ENCODE data around the gene RNF41. TPM values are rescaled to one million over a fixed set of nuclear protein-coding genes. Genes with fewer than 3 reads are reported as not detected.
A peak's percentile ranks its signal among the peaks of the same experiment; 100 is the strongest.
"Not testable (repeated sequence)": the region's sequence is repeated elsewhere in the genome, so short reads cannot be mapped to it uniquely, and the experiment has no call there.

The RNF41 gene
- 42.5 and 73.0 TPM in 2 replicates for total RNA-seq

DNA sequence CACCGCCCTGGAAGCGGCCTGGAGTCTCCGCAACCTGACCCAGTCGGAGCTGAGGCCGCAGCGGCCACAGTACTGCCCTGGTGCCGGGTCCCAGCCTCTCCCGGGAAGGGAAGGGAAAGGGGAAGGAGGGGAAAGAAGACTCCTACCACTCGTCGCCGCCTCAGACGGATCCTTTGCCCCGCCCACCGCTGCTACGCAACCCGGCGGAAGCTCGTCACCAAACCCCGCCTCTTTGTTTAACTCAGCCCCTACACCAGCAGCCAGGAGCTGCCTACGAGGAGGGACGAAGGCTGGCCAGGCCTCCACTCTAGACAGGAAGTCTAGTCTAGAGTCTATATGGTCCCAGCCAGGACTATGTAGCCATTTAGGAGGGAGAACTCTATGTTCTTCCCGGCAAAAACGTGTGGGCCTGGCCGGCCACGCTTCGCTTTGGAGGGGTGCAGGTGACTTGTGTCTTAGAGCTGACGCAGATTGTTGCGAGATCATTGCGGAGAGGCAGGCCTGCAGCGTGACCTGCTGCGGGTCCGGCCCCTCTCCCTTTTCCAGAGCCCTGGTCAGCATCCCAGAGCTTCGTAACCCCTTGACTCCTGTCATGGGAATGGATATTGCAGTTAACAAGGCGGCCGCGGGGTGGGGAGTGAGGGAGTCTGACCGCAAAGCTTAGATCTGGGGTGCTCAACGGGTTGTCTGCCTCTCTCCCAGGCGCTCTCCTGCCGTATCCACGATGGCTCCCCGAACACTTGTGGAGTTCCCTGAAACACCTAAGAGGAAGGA lies at the start of gene RNF41:
Gene RNF41, minus strand, starts transcription at position 166 of the 774 bp plus-strand sequence. CDS start 7,875 bp downstream, outside the sequence.
- DNase-seq (ENCODE audit: low read depth in 2 of 2): peak; percentile 92 to 99

DNA sequence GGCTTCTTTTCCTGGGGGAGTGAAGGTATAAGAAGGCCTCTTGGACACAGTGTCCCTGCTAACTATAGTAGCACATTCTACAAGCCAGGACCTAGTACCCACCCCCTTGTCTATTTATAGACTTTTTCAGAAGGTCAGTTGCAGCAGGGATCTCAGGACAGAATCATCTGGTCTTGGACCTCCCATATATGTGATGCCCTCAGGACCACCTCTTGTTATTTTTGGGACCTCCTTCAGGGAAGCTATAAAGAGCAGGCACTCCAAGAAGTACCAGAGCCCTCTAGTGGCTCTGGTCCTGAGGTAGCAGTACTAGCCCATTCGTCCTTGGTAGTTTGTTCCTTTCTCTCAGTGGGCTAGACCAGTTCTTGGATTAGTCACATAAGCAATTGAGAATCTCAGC lies 49.3 kb upstream of the RNF41 start:
- peak in 1 of 2 donors; percentile 44 for DNase-seq (ENCODE audit: low read depth in 2 of 2)

DNA sequence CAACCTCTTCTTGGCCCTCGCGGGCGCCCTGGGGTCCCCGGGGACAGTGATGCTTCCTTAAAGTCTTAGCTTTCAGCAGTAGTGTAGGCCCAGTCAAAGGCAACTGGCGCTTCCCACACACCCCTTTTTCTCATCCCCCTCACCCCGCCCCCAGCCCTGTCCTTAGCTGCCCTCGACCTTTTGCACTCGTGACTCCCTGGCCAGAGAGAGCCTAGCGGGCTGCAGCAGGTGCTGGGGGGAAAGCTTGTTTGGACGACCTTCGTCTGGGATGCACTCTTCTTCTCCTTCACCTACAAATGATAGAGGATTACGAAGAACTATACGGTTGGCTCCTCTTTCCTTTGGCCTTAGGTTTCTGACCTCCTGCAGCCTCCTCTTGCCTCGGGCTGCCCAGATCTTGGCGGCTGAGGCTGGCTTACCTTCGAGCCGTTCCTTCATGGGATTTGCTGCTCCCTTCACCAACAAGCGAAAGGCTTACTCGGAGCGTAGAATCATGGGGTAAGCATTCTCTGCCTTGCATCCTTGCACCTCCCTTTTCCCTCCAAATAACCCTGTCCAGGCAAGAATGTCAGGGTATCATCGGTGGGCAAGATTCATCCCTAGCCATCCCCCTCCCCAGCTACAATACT lies 45.8 kb upstream of the RNF41 start:
- DNase-seq (ENCODE audit: low read depth in 2 of 2): no peak

DNA sequence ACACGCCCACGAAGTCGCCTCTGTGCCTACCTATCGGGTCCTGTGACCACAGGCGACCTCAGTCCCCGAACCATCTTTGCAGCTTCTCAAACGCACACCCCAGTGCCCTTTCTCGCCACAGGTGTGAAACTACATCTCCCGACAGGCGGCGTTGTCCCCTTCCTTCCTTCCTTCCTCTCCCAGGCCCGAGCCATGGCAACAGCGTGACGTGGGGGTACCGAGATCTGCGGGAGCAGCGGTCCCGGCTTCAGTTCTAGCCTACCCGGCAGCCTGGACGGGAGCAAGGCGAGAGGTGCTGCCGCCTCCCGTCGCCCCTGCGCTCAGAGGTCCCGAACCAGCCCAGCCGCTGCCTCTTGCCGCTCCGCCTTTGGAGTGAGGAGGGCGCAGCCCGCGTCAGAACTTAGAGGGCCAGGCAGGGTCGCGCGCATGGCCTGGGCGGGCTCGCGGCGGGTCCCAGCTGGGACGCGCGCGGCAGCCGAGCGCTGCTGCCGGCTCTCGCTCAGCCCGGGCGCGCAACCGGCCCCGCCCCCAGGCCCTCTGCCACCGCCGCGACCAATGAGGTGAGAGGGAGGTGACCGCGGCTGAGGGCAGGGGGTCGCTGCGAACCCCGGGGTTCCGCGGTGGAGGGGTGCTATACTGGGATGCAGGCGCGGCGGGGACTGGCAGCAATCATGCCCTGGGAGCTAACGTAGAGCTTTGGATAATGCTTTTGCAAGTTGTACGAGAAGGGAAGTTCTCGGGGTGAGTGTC lies 45.1 kb upstream of the RNF41 start, which contains the start of gene COQ10A:
Gene COQ10A, plus strand, starts transcription at position 250 of the 750 bp plus-strand sequence. Its CDS starts 177 bp downstream, at position 427.
- DNase-seq (ENCODE audit: low read depth in 2 of 2): peak; percentile 85 to 88

DNA sequence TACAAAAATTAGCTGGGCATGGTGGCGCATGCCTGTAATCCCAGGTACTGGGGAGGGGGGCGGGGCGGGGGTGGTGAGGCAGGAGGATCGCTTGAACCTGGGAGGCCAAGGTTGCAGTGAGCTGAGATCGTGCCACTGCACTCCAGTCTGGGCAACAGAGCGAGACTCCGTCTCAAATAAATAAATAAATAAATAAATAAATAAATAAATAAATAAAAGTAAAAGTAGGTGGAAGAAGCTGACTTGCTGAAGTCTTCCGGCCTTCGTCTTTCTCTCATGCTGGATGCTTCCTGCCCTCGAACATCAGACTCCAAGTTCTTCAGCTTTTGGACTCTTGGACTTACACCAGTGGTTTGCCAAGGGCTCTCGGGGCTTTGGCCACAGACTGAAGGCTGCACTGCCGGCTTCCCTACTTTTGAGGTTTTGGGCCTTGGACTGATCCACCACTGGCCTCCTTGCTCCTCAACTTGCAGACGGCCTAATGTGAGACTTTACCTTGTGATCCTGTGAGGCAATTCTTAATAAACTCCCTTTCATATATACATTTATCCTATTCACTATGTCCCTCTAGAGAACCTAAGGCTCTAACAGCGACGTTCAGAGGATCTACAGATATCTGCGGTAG lies 44.5 kb upstream of the RNF41 start:
- not testable (repeated sequence) for DNase-seq (ENCODE audit: low read depth in 2 of 2)

DNA sequence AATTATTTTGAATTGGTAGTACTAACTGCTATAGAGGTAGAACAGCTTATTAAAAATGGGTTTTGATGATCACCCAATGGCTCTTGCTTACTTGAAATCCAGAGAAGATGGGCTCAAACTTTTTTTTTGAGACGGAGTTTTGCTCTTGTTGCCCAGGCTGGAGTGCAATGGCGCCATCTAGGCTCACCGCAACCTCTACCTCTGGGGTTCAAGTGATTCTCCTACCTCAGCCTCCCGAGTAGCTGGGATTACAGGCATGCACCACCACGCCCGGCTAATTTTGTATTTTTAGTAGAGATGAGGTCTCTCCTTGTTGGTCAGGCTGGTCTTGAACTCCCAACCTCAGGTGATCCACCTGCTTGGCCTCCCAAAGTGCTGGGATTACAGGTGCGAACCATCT lies 41.2 kb upstream of the RNF41 start:
- DNase-seq (ENCODE audit: low read depth in 2 of 2): not testable (repeated sequence)

DNA sequence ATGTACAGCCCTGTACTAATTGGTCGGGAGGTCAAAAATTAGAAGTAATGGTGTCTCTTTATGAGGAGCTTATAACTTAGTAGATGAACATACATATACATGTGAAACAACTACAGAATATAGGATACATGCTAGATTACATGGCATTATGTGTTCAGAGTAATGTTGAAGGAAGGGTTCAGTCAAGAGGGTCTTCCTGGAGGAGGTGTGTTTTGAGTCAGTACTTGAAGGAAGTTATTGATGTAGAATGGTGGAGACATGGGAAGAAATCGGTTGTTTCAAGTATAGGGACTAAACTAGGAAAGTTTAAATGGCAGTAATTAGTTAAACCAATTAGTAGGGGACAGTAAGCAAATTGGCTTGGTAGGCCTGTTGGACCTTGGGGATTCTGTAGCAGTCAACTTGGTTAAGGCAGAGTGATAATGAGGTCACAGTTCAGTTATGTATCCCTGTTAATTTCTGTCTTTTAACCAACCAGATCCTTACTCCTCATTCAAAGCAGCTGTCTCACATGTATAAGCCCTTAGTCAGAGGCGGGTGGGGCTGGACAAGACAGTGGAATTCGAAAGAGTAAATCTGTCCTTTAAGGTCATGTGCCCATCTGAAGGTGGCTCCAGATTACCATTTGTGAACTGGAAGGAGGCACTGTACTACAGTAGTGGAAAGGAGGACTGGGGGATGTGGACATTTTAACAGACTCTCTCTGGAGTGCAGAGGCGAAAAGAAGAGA lies 39.9 kb upstream of the RNF41 start:
- peak in 1 of 2 donors; percentile 37 for DNase-seq (ENCODE audit: low read depth in 2 of 2)

DNA sequence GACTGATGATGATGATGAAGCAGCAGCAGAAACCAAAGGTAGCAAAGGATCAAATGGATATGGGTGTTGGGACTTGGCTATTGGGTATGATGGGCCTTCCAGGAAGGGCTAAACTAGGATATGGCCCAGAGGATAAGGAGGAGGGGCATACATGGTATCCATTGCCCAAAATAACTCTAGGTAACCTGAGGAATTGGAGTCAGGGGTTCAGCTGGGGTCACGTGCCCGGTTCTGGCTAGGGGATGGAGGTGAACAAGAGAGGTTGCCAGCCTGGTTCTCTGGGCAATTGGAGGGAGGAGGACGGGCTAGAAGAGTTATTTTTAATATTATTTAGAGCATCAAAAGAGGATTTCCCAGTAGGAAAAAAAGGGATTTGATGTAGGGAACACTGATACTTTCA lies 39.2 kb upstream of the RNF41 start:
- no peak for DNase-seq (ENCODE audit: low read depth in 2 of 2)

DNA sequence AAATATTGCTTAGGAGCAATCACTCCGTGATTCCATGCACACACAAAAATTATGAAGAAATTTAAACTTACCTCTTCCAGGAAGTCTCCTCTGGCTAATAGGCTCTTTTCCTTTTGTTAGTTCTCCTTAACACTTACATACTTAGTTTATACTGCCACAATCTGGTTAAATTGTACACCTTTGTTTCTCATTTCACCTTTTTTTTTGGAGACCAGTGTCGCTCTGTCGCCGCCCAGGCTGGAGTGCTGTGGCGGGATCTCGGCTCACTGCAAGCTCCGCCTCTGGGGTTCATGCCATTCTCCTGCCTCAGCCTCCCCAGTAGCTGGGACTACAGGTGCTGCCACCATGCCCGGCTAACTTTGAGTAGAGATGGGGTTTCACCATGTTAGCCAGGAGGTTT lies 38.7 kb upstream of the RNF41 start:
- DNase-seq (ENCODE audit: low read depth in 2 of 2): no peak

DNA sequence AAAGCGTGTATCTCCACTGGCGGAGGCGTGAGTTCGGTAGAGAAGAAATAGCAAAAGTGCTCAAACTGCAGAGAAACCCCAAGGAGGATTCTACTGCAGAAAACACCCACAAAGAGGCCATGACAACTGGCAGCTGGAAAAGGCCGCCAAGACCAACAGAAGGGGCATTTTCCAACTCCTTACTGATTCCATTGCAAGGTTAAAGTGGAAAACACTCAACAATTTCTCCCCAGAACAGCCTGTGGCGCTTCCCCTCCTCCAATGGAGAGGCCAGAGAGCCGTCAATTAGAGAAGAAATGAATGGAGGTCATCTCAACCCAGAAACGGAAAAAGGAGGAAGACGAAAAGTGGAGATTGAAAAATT lies 37.1 kb upstream of the RNF41 start:
- DNase-seq (ENCODE audit: low read depth in 2 of 2): no peak

DNA sequence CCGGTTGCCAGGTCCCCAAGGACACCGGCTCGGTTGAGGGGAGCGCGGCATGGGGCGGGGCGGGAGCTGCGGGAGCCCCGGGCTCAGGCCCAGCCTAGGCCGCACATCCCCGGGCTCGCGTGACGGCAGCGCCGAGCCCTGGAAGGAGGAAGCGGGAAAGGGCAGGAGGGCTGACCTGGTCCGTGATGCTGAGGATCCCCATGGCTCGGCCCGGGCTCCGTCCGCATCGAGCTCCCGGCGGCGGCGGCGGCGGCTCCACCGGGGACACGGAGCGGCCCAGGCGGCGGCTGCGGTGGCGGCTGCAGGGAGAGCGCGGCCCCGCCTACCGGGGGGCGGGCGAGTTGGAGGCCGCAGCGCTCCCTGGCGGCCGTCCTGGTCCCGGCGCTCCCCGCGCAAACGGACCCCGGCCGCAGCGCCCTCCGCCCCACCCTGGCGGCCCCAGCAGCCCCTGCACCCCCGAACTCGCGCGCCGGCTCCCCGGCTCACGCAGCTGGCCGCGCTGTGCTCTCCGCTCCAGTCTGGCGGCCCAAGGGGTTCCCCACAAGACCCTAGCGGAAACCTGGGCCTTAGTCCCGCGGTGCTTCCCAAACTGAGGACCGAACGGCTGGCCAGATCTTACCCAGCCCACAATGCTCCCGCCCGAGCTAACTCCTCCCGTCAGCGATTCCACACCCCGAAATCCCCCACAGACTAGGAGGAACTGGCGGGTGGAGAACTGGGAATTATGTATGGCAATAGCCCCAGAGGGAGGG lies 36.5 kb upstream of the RNF41 start, which contains the start of gene ANKRD52:
Gene ANKRD52, minus strand, starts transcription at position 317 of the 752 bp plus-strand sequence. Its CDS starts 115 bp downstream, at position 202.
- peak; percentile 79 for DNase-seq (ENCODE audit: low read depth in 2 of 2)

DNA sequence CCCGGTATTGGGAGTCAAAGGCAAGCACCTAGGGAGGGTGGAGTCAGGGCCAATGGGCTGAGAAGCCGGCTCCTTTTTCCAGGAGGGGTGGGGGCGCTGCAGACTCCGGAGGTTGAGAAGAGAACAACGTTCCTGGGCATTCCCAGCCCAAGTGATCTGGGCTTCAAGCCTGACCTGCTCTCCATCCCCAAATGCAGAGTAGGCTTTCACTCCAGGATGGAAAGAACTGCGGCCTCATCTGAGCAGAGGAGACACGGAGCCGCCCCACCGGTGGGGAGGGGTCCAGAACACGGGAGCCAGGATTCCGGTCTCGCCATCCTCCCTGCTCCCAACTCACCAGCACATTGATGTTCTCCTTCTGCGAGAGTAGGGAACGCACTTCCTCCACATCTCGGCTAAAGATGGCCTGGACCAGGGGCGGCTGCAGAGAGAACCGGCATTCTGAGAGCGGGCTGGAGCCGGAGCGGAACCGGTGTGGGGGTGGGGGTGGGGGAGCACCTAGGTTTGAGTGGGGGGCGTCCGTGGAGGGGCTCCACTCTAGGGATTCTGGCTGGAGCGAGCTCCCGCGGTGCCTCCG lies 35.9 kb upstream of the RNF41 start:
- DNase-seq (ENCODE audit: low read depth in 2 of 2): peak; percentile 19 to 42

DNA sequence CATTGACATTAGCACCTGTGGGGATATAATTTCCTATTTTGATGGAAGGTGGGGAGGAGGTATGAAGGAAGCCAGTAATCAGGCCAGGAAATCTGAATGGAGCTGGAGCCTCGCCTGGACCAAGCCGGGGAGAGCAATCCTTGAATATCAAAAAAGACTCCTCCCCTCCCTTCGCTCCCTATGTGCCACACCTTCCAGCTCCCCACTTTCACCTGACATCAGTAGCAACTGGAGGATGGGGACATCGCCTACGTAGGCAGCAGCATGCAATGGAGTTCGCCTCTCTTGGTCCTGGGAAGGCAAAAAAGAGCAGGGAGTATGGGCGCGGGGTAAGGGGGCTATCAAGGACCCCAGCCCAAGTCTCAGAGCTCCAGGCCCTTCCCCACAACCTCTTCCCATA lies 35.3 kb upstream of the RNF41 start:
- no peak for DNase-seq (ENCODE audit: low read depth in 2 of 2)

DNA sequence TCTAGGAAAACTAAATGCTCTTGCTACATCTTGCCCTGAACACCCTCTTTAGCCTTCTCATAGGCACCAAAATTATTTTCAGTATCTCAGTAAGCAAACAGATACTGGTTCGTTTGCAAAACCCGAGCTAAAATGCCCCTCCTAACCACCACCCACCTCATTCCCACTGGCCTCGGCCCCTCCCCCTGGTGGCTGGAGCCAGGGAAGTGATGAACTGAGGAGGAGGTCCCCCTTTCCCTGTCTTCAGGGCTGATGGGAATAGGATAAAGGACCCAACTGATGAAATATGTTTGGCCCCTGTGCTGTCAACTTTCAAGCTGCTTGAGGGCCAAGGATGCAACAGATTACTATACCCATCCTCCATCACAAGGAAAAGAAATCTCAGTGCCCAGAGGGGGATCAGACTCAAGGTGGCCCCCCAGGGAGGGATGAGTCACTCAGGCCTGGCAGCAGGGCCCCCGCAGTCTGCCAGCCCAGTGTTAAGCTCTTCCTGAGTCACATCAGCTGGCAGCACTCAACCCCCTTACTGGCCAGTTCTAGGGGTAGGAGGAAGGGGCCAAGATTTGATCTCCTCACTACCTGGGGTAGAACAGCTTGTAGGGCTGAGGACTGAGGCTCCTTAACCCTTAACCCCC lies 34.7 kb upstream of the RNF41 start:
- peak in 1 of 2 donors; percentile 43 for DNase-seq (ENCODE audit: low read depth in 2 of 2)

DNA sequence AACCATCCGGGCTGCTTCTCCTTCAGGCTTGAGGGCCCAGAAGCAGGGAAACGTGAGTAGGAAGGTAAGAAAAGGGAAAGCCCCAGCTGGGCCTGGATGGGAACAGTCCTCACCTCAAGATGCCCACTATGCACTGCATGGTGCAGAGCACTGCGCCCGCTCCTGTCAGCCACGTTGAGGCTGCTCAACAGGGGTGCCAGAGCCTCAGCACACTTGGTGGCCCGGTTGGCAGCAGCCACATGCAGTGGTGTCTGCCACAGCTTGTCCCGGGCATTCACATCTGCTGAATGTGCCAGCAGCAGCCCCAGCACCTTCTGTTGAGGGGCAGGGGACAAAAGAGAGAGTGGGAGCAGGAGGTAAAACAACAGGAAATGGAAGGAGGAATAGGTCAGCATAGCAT lies 33.9 kb upstream of the RNF41 start:
- no peak for DNase-seq (ENCODE audit: low read depth in 2 of 2)

DNA sequence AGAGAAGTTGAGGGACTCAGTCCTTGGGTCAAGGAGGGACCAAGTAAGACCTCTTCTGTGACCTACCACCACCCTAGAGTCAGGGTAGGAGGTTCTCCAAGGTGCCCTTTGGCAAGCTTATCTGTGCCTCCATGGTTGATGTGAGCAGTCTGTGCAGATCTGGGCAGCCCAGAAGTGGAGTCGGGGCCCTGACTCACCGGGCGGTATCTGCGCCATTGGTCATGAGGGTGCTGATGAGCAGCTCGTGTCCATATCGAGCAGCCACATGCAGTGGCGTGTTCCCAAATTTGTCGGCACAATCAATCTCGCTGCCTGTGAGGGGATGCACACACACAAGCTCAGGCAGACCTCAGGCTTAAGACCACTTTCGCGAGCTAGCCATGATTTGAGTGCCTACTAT lies 31.4 kb upstream of the RNF41 start:
- DNase-seq (ENCODE audit: low read depth in 2 of 2): no peak

DNA sequence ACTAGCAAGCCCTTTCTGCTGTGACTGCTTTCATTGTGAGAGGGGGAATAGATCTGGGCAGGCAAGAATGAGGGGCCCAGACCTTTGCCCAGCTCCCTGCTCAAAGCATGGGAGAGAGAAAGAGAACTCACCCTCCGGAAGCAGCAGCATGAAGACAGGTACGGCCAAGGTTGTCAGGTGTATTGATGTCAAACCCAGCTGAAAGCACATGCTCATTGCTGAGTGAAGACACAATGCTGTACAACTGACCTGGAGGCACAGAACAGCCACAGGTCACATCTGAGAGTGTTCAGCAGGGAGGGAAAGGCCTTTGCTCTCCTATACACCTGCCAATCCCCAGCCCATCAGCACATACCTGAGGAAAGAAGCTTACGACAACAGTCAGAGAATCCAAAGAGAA lies 30.9 kb upstream of the RNF41 start:
- no peak for DNase-seq (ENCODE audit: low read depth in 2 of 2)

DNA sequence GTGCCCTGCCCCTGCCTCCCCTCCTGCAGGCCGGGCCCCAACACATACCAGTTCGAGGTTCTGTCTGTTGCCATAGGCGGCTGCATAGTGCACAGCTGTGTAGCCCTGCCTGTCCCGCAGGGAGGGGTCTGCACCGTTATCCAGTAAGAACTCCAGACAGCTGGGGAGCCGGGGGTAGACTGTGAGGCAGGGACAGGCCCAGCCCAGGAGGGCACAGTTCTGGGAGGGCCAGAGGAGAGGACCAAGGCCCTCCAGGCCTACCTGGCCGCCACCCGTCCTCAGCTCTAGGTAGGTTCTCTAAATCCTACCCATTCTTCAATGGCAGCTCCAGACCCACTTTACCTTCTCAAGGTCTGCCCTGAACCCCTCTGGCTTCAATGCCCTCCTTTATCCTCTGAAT lies 27.0 kb upstream of the RNF41 start:
- DNase-seq (ENCODE audit: low read depth in 2 of 2): no peak

DNA sequence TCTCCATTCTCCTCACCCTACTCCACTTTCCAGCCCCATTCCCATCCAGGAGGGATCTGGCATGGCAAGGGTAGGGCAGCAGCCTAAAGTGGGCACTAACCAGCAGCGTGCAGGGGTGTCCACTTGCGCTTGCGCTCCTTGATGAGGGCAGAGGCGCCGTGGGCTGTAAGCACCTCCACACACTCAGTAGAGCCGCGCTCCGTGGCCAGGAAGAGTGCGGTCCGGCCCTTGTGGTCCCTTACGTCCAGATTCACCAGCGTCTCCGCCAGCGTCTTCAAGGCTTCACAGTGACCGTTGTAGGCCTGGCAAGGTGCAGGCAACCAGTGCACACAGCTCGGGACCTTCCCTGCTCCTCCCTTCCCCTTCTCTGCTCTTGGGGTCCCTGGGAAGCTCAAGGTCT lies 26.2 kb upstream of the RNF41 start:
- DNase-seq (ENCODE audit: low read depth in 2 of 2): no peak

Data from lung microvascular endothelial cell (primary cell).